Right lobe of liver (tissue), 4 donors: ENCODE results near the gene TIMM44.

Source experiments
- CTCF ChIP-seq, 4 donors: fragments of 200-600 bp in 3 of 4; fragments of 450-650 bp in 1 of 4; IDR thresholded peaks; one replicate each; pipeline versions ENCODE4 v1.5.1 to v1.8.0; 2016 to 2022; ENCODE audit warnings: antibody characterized with exemption in 4 of 4, mild to moderate bottlenecking in 2 of 4
- POLR2A ChIP-seq: fragments of 450-650 bp; IDR thresholded peaks from one replicate; pipeline ENCODE4 v1.6.1; 2017; ENCODE audit warnings: antibody characterized with exemption, mild to moderate bottlenecking
- donor health status: DM: no; HTN: no; CAD: no.
- donor health status: DM: no; HTN: no; CAD: no.
- donor health status: DM: no; HTN: yes; CAD: no.

GRCh38 chr19:7933828-7934725 is 9.4 kb downstream of the TIMM44 start:
- TF ChIP-seq CTCF (IDR thresholded peaks at IDR 0.05) (no peak), POLR2A (no peak)
